Hepatocyte (in vitro differentiated cells): Measurements from ENCODE around the gene OTOR.

ENCODE experiments used
- CTCF ChIP-seq: fragments of 200-600 bp; sonication (generic); IDR thresholded peaks from 2 replicates; pipeline ENCODE4 v1.5.1; 2016; ENCODE audit warnings: antibody characterized with exemption, mild to moderate bottlenecking; ENCODE audit not compliant: poor library complexity
- EZH2 ChIP-seq: fragments of 200-600 bp; sonication (generic); IDR thresholded peaks from 2 replicates; pipeline ENCODE4 v1.6.1; 2016; ENCODE audit warnings: antibody characterized with exemption, mild to moderate bottlenecking, borderline replicate concordance
- EZH2phosphoT487 ChIP-seq: fragments of 200-600 bp; sonication (generic); IDR thresholded peaks from one replicate; pipeline ENCODE4 v1.6.1; 2018; ENCODE audit warnings: antibody characterized with exemption, mild to moderate bottlenecking, low read depth, moderate library complexity; ENCODE audit not compliant: unreplicated experiment, severe bottlenecking

GRCh38 chr20:16748308-16748900, at the start of gene OTOR:
- TF ChIP-seq CTCF (no peak), EZH2 (no peak), EZH2phosphoT487 (no peak)
